HCT116 (cell line): ENCODE data around the gene RGP1. TPM values are rescaled to one million over a fixed set of nuclear protein-coding genes. Genes with fewer than 3 reads are reported as not detected.

Experiments
- ATAC-seq: fragments of 200-7000 bp; cut with Tn5 transposase; 2 replicates; pipeline ENCODE4 v1.9.1; 2020; ENCODE audit warnings: mild to moderate bottlenecking, moderate library complexity
- BruUV-seq: library from RNA; stranded (reverse); fragments of 400-500 nt; replicated peaks from 2 replicates; lab custom pipeline; 2021; lab: Mats Ljungman, UMichigan
- CTCF ChIA-PET: fragments of 300-600 bp; sonication (Branson Sonifier 250); formaldehyde crosslinking; loops from one replicate; lab custom pipeline; 2021; ENCODE audit warnings: antibody characterized with exemption; lab: Charles Lee
- POLR2A ChIA-PET: fragments of 300-600, 350-600 bp; sonication (Branson Sonifier 250); formaldehyde crosslinking; loops from one replicate; lab custom pipeline; 2021; ENCODE audit warnings: antibody characterized with exemption; lab: Charles Lee
- RAD21 ChIA-PET, 2 experiments: fragments of 300-600 bp; sonication (Branson Sonifier 250); formaldehyde crosslinking; loops; one replicate each; lab custom pipeline; 2023; ENCODE audit warnings: low total read pairs in 2 of 2; ENCODE audit not compliant: uncharacterized antibody in 2 of 2, unreplicated experiment in 2 of 2, low non-redundant PET in 1 of 2; lab: Charles Lee
- DNase-seq: peaks from one replicate; pipeline ENCODE4 v3.0.0-alpha.2; 2010; ENCODE audit warnings: low read depth, low spot score
- H2AFZ ChIP-seq: fragments of 200-600 bp; shearing (Covaris generic), sonication (generic); 2 replicates; pipeline ENCODE4 v1.6.1; 2017; ENCODE audit warnings: low read depth, mixed run types, mixed read lengths, antibody characterized with exemption, low read length; ENCODE audit not compliant: poor library complexity, severe bottlenecking
- H3K27ac ChIP-seq: 2 replicates; pipeline ENCODE4 v1.5.1; 2012; ENCODE audit warnings: low read depth, low read length
- H3K27me3 ChIP-seq: fragments of 200-600 bp; sonication (generic); 2 replicates; pipeline ENCODE4 v1.6.1; 2016; ENCODE audit warnings: mixed run types, low read length, mixed read lengths; ENCODE audit not compliant: insufficient read depth
- H3K36me3 ChIP-seq, 2 experiments: fragments of 200-500 bp in 1 of 2; fragments of 200-600 bp in 1 of 2; sonication (Bioruptor generic) in 1 of 2; sonication (generic) in 1 of 2; 2 replicates each; pipeline versions ENCODE4 v1.5.1 to v1.6.1; 2014 to 2016; ENCODE audit warnings: low read length in 2 of 2, inconsistent platforms in 1 of 2, mixed read lengths in 1 of 2, mixed run types in 1 of 2; ENCODE audit not compliant: insufficient read depth in 2 of 2, control insufficient read depth in 1 of 2
- H3K4me1 ChIP-seq, 2 experiments: fragments of 200-600 bp in 1 of 2; sonication (generic) in 1 of 2; 2 replicates each; pipeline versions ENCODE4 v1.5.1 to v1.6.1; 2012 to 2017; ENCODE audit warnings: low read length in 2 of 2, inconsistent platforms in 1 of 2, mild to moderate bottlenecking in 1 of 2, mixed read lengths in 1 of 2, mixed run types in 1 of 2, moderate library complexity in 1 of 2; ENCODE audit not compliant: insufficient read depth in 2 of 2, control insufficient read depth in 1 of 2
- H3K4me2 ChIP-seq: fragments of 200-600 bp; sonication (generic); 2 replicates; pipeline ENCODE4 v1.6.1; 2017; ENCODE audit warnings: mixed run types, low read length, mixed read lengths
- H3K4me3 ChIP-seq, 2 experiments: fragments of 200-600 bp in 1 of 2; sonication (generic) in 1 of 2; replicated peaks in 1 of 2; 2 replicates each; pipeline ENCODE4 v1.5.1; 2011 to 2016; ENCODE audit warnings: low read length in 2 of 2, control low read depth in 1 of 2, low read depth in 1 of 2, mild to moderate bottlenecking in 1 of 2, mixed read lengths in 1 of 2, mixed run types in 1 of 2
- H3K79me2 ChIP-seq: fragments of 200-600 bp; sonication (generic); 2 replicates; pipeline ENCODE4 v1.6.1; 2017; ENCODE audit warnings: mild to moderate bottlenecking, mixed run types, low read length, moderate library complexity, mixed read lengths; ENCODE audit not compliant: insufficient read depth
- H3K9ac ChIP-seq: fragments of 200-600 bp; sonication (generic); 2 replicates; pipeline ENCODE4 v1.6.1; 2016; ENCODE audit warnings: low read length, mixed read lengths
- H3K9me2 ChIP-seq: fragments of 200-600 bp; sonication (generic), shearing (Covaris generic); 2 replicates; pipeline ENCODE4 v1.6.1; 2017; ENCODE audit warnings: mixed run types, mild to moderate bottlenecking, moderate library complexity; ENCODE audit not compliant: insufficient read depth
- H3K9me3 ChIP-seq, 2 experiments: fragments of 200-500 bp in 1 of 2; fragments of 200-600 bp in 1 of 2; sonication (Bioruptor generic) in 1 of 2; sonication (generic) in 1 of 2; 2 replicates each; pipeline ENCODE4 v1.6.1; 2014 to 2017; ENCODE audit warnings: low read length in 2 of 2, mixed read lengths in 2 of 2, inconsistent platforms in 1 of 2, low read depth in 1 of 2, mild to moderate bottlenecking in 1 of 2, mixed run types in 1 of 2, moderate library complexity in 1 of 2; ENCODE audit not compliant: control insufficient read depth in 1 of 2, insufficient read depth in 1 of 2
- H4K20me1 ChIP-seq: fragments of 200-600 bp; sonication (generic), shearing (Covaris generic); 2 replicates; pipeline ENCODE4 v1.6.1; 2017; ENCODE audit warnings: mixed run types, mild to moderate bottlenecking, moderate library complexity; ENCODE audit not compliant: insufficient read depth
- CBX3 ChIP-seq: IDR thresholded peaks from 2 replicates; pipeline ENCODE4 v1.6.1; 2012; ENCODE audit warnings: low read depth
- EGR1 ChIP-seq: IDR thresholded peaks from 2 replicates; pipeline ENCODE4 v1.6.1; 2012; ENCODE audit warnings: low read depth
- SIN3A ChIP-seq: IDR thresholded peaks from 2 replicates; pipeline ENCODE4 v1.6.1; 2012; ENCODE audit warnings: low read depth
- SP1 ChIP-seq: IDR thresholded peaks from 2 replicates; pipeline ENCODE4 v1.6.1; 2012; ENCODE audit warnings: low read depth
- TCF7L2 ChIP-seq: IDR thresholded peaks from 2 replicates; pipeline ENCODE4 v1.7.0; 2011; ENCODE audit warnings: borderline replicate concordance, inconsistent platforms; ENCODE audit not compliant: insufficient read depth, insufficient read length; ENCODE audit errors: extremely low read depth
- YY1 ChIP-seq: IDR thresholded peaks from 2 replicates; pipeline ENCODE4 v1.6.1; 2011; ENCODE audit warnings: low read length, low read depth, moderate library complexity, mild to moderate bottlenecking; ENCODE audit not compliant: insufficient replicate concordance; ENCODE audit errors: extremely low read depth
- intact Hi-C: fragments of 100-400 bp; cut with micrococcal nuclease; formaldehyde crosslinking; loops from 2 replicates; pipeline ENCODE4 v1.10.0; 2022
- total RNA-seq: library from RNA; stranded (reverse); gene quantifications from one replicate; pipeline ENCODE4 v1.2.1, GENCODE V29; 2021; ENCODE audit not compliant: unreplicated experiment
- TF ChIP-seq, protein P1 (sequence below): IDR thresholded peaks from 2 replicates; pipeline ENCODE4 v1.6.1; 2012

RGP1 gene
- total RNA-seq, 1 experiment from 2014 or later, result 32.6 TPM

DNA sequence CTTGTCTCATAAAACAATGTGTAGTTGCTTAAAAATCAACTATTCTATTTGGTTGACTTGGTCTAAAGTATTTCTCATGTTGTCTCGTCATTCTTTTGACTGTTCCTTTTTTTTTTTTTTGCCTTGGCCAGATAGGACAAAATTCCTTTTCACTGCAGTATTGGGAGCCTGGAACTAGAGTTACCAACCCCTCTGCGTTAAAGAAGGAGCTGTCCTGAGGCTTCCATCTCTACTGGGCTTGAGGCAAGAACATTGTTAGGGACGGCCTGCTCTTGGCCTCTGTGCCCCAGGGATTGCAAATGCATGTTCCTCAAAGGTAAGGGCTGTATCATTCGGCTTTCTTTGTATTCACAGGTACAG, 40.9 kb downstream of the RGP1 start:
- Histone ChIP-seq H3K36me3 (0 out of 4 replicates have a peak, but pooled peaks cover 0 to 4% of the 10 kb centered on the region in 2 experiments), H2AFZ (no peak overlapping the region), H3K27ac (no peak overlapping the region)
- RAD21 ChIA-PET, result interaction anchor here (1.0 to 1.3 kb wide), 3 partner anchors 36 to 92 kb away, joined by 3 to 8 read pairs (median 3); no protein-coding TSS in a partner anchor
- ATAC-seq, result peak; percentile 46
- TF ChIP-seq, protein P1, sequence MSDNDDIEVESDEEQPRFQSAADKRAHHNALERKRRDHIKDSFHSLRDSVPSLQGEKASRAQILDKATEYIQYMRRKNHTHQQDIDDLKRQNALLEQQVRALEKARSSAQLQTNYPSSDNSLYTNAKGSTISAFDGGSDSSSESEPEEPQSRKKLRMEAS, result no peak
- TF ChIP-seq CBX3 (no peak), YY1 (no peak), SIN3A (no peak), EGR1 (no peak), SP1 (no peak), TCF7L2 (no peak)
- TF ChIP-seq, all 23 proteins: peak for 0
- BruUV-seq, result no TSS peak
- CTCF ChIA-PET, result interaction anchor here (0.8 to 3.7 kb wide), 18 partner anchors 8 to 234 kb away, joined by 3 to 46 read pairs (median 5); partner anchors contain the start of genes HINT2, HRCT1 and SPAG8
- intact Hi-C loops, result loop anchor here (1.0 to 2.0 kb wide), 4 partner anchors 45 to 233 kb away; no protein-coding TSS in a partner anchor
- H3K9me2 ChIP-seq, result no peaks in the 10 kb centered on the region
- POLR2A ChIA-PET, result interaction anchor here (1.1 kb wide), 1 partner anchor 23 kb away, joined by 4 read pairs; the partner anchor contains the start of gene SPAG8
- peaks cover 0 to under 1% of the 10 kb centered on the region in 2 experiments; a peak in 1 of 4 replicates for H3K4me1 ChIP-seq
- H3K79me2 ChIP-seq, result no peaks in the 10 kb centered on the region
- no peaks in the 10 kb centered on the region for H3K27me3 ChIP-seq
- H3K9me3 ChIP-seq, result no peaks in the 10 kb centered on the region
- no peak overlapping the region for H3K4me2 ChIP-seq
- no peak overlapping the region for H3K4me3 ChIP-seq
- no peaks in the 10 kb centered on the region for H4K20me1 ChIP-seq
- DNase-seq, result no peak
- H3K9ac ChIP-seq, result no peak overlapping the region
